Testis (tissue), 2 donors: ENCODE results near the gene ISYNA1.

Source experiments
- POLR2A ChIP-seq: fragments of 450-650 bp; IDR thresholded peaks from one replicate; pipeline ENCODE4 v1.6.1; 2017; ENCODE audit warnings: antibody characterized with exemption, mild to moderate bottlenecking, moderate library complexity
- TF ChIP-seq, protein P1 (sequence below), 3 experiments: fragments of 450-650 bp in 2 of 3; fragments of 200-600 bp in 1 of 3; sonication (generic) in 1 of 3; IDR thresholded peaks; one replicate each; pipeline ENCODE4 v1.5.1; 2016 to 2019; ENCODE audit warnings: antibody characterized with exemption in 3 of 3, mild to moderate bottlenecking in 2 of 3, moderate library complexity in 1 of 3

DNA sequence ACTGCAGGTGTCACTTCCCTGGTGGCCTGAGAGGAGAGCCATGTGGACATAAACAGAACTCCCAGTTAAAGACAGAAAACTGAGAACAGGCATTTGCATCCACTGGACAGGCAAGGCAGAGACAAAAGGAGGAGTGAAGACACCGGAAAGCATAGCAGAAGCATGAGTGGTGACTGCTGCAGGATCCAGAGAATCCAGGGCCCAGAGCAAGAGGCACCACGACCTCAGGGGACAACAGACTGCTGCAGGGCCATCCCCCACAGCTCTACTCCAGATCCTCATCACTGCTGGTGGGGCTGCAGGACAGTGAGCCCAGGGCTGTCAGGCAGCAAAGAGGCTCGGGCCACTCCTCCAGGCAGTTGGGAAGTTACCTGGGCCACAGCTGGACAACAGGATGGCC lies 14.5 kb upstream of the ISYNA1 start:
- TF ChIP-seq, protein P1, sequence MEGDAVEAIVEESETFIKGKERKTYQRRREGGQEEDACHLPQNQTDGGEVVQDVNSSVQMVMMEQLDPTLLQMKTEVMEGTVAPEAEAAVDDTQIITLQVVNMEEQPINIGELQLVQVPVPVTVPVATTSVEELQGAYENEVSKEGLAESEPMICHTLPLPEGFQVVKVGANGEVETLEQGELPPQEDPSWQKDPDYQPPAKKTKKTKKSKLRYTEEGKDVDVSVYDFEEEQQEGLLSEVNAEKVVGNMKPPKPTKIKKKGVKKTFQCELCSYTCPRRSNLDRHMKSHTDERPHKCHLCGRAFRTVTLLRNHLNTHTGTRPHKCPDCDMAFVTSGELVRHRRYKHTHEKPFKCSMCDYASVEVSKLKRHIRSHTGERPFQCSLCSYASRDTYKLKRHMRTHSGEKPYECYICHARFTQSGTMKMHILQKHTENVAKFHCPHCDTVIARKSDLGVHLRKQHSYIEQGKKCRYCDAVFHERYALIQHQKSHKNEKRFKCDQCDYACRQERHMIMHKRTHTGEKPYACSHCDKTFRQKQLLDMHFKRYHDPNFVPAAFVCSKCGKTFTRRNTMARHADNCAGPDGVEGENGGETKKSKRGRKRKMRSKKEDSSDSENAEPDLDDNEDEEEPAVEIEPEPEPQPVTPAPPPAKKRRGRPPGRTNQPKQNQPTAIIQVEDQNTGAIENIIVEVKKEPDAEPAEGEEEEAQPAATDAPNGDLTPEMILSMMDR (IDR thresholded peaks at IDR 0.05) = no peak
- TF ChIP-seq POLR2A = no peak
